HEK293 (cell line): Measurements from ENCODE around the gene ATP6V0A1.

Source experiments
- CTCF ChIA-PET: fragments of 350-600 bp; formaldehyde crosslinking; extraction: SDS; loops from one replicate; lab custom pipeline; 2021; ENCODE audit warnings: antibody characterized with exemption; lab: Yijun Ruan, JAX
- POLR2A ChIA-PET: fragments of 300-600 bp; formaldehyde crosslinking; extraction: SDS; loops from one replicate; lab custom pipeline; 2020; ENCODE audit warnings: antibody characterized with exemption, inconsistent platforms; lab: Yijun Ruan, JAX
- H3K27ac ChIP-seq: fragments of 200-500 bp; sonication (Bioruptor generic); 2 replicates; pipeline ENCODE4 v1.5.1; 2014; ENCODE audit warnings: low read depth, low read length, control low read depth, inconsistent platforms; ENCODE audit errors: extremely low read depth
- H3K36me3 ChIP-seq, 2 experiments: fragments of 200-500 bp in 1 of 2; sonication (Bioruptor generic) in 1 of 2; 1 replicate in 1 of 2; 2 replicates in 1 of 2; pipeline ENCODE4 v1.5.1; 2014 to 2017; ENCODE audit warnings: inconsistent platforms in 2 of 2, low read length in 2 of 2; ENCODE audit not compliant: control insufficient read depth in 2 of 2, insufficient read depth in 1 of 2
- H3K4me1 ChIP-seq: fragments of 200-500 bp; sonication (Bioruptor generic); 2 replicates; pipeline ENCODE4 v1.5.1; 2014; ENCODE audit warnings: mild to moderate bottlenecking, low read length, inconsistent platforms; ENCODE audit not compliant: control insufficient read depth, insufficient read depth
- H3K4me3 ChIP-seq: 2 replicates; pipeline ENCODE4 v1.5.1; 2011; ENCODE audit warnings: low read depth, mild to moderate bottlenecking, control low read depth, low read length, moderate library complexity
- H3K9me3 ChIP-seq: fragments of 200-500 bp; sonication (Bioruptor generic); 2 replicates; pipeline ENCODE4 v1.5.1; 2014; ENCODE audit warnings: low read depth, low read length, inconsistent platforms; ENCODE audit not compliant: control insufficient read depth, insufficient read depth
- HOXA7 ChIP-seq: sonication (generic); formaldehyde crosslinking; IDR thresholded peaks from 2 replicates; pipeline ENCODE4 v1.8.1; 2022; ENCODE audit warnings: missing genetic modification reagents, borderline replicate concordance
- HOXD13 ChIP-seq: sonication (generic); formaldehyde crosslinking; IDR thresholded peaks from 2 replicates; pipeline ENCODE4 v1.8.0; 2022; ENCODE audit warnings: missing genetic modification reagents, borderline replicate concordance
- PRDM1 ChIP-seq: fragments of 450-650 bp; formaldehyde crosslinking; IDR thresholded peaks from 2 replicates; pipeline ENCODE4; 2016; ENCODE audit warnings: missing biosample characterization, missing genetic modification characterization
- SP3 ChIP-seq: fragments of 450-650 bp; formaldehyde crosslinking; IDR thresholded peaks from 2 replicates; pipeline ENCODE4 v1.5.1; 2016; ENCODE audit warnings: missing biosample characterization, missing genetic modification characterization
- SP7 ChIP-seq: fragments of 450-650 bp; formaldehyde crosslinking; IDR thresholded peaks from 2 replicates; pipeline ENCODE4 v1.5.1; 2016; ENCODE audit warnings: missing biosample characterization, missing genetic modification characterization
- TRIM28 ChIP-seq: IDR thresholded peaks from 2 replicates; pipeline ENCODE4 v1.6.1; 2011; ENCODE audit warnings: low read length, control low read depth, borderline replicate concordance
- ZFP69B ChIP-seq: fragments of 450-650 bp; formaldehyde crosslinking; IDR thresholded peaks from 2 replicates; pipeline ENCODE4 v1.5.1; 2016; ENCODE audit warnings: missing biosample characterization, missing genetic modification characterization
- ZNF114 ChIP-seq: fragments of 450-650 bp; formaldehyde crosslinking; IDR thresholded peaks from 2 replicates; pipeline ENCODE4 v1.5.0; 2017; ENCODE audit warnings: missing biosample characterization, missing genetic modification characterization
- ZNF202 ChIP-seq: fragments of 450-650 bp; formaldehyde crosslinking; IDR thresholded peaks from 2 replicates; pipeline ENCODE4 v1.5.1; 2016; ENCODE audit warnings: missing biosample characterization, missing genetic modification characterization, borderline replicate concordance
- ZNF221 ChIP-seq: fragments of 450-650 bp; formaldehyde crosslinking; IDR thresholded peaks from 2 replicates; pipeline ENCODE4 v1.5.1; 2017; ENCODE audit warnings: missing biosample characterization, missing genetic modification characterization, borderline replicate concordance
- ZNF248 ChIP-seq: fragments of 450-650 bp; formaldehyde crosslinking; IDR thresholded peaks from 2 replicates; pipeline ENCODE4 v1.5.1; 2017; ENCODE audit warnings: missing biosample characterization, missing genetic modification characterization
- ZNF426 ChIP-seq: fragments of 450-650 bp; formaldehyde crosslinking; IDR thresholded peaks from 2 replicates; pipeline ENCODE4 v1.5.1; 2017; ENCODE audit warnings: missing biosample characterization, missing genetic modification characterization, mild to moderate bottlenecking, inconsistent platforms, moderate library complexity
- ZNF571 ChIP-seq: fragments of 450-650 bp; formaldehyde crosslinking; IDR thresholded peaks from 2 replicates; pipeline ENCODE4 v1.5.0; 2017; ENCODE audit warnings: missing biosample characterization, missing genetic modification characterization
- ZNF600 ChIP-seq: fragments of 450-650 bp; formaldehyde crosslinking; IDR thresholded peaks from 2 replicates; pipeline ENCODE4 v1.5.1; 2016; ENCODE audit warnings: missing biosample characterization, missing genetic modification characterization
- ZNF623 ChIP-seq: fragments of 450-650 bp; formaldehyde crosslinking; IDR thresholded peaks from 2 replicates; pipeline ENCODE4 v1.5.1; 2016; ENCODE audit warnings: missing biosample characterization, missing genetic modification characterization
- ZNF658 ChIP-seq: fragments of 450-650 bp; formaldehyde crosslinking; IDR thresholded peaks from 2 replicates; pipeline ENCODE4; 2016; ENCODE audit warnings: missing biosample characterization, missing genetic modification characterization
- ZNF660 ChIP-seq: fragments of 450-650 bp; IDR thresholded peaks from 2 replicates; pipeline ENCODE4 v1.5.1; 2018; ENCODE audit warnings: missing biosample characterization, mild to moderate bottlenecking, missing genetic modification characterization
- ZNF768 ChIP-seq: fragments of 450-650 bp; formaldehyde crosslinking; IDR thresholded peaks from 2 replicates; pipeline ENCODE4 v1.5.1; 2018; ENCODE audit warnings: missing biosample characterization, mild to moderate bottlenecking, missing genetic modification characterization
- ZNF777 ChIP-seq: fragments of 450-650 bp; formaldehyde crosslinking; IDR thresholded peaks from 2 replicates; pipeline ENCODE4 v1.5.1; 2017; ENCODE audit warnings: missing biosample characterization, missing genetic modification characterization, borderline replicate concordance
- ZSCAN23 ChIP-seq: fragments of 450-650 bp; formaldehyde crosslinking; IDR thresholded peaks from 2 replicates; pipeline ENCODE4 v1.5.1; 2016; ENCODE audit warnings: missing biosample characterization, missing genetic modification characterization
- ZSCAN30 ChIP-seq: fragments of 450-650 bp; IDR thresholded peaks from 2 replicates; pipeline ENCODE4 v1.5.1; 2018; ENCODE audit warnings: missing biosample characterization, mild to moderate bottlenecking, missing genetic modification characterization, moderate library complexity
- TF ChIP-seq, protein P1 (sequence below): fragments of 450-650 bp; formaldehyde crosslinking; IDR thresholded peaks from 2 replicates; pipeline ENCODE4 v1.5.1; 2017; ENCODE audit warnings: missing biosample characterization, missing genetic modification characterization
- TF ChIP-seq, protein P2 (sequence below): sonication (generic); formaldehyde crosslinking; IDR thresholded peaks from 2 replicates; pipeline ENCODE4 v1.8.1; 2022; ENCODE audit warnings: mild to moderate bottlenecking, moderate library complexity, missing genetic modification reagents
- TF ChIP-seq, protein P3 (sequence below): fragments of 450-650 bp; formaldehyde crosslinking; IDR thresholded peaks from 2 replicates; pipeline ENCODE4 v1.5.1; 2017; ENCODE audit warnings: missing biosample characterization, missing genetic modification characterization
- TF ChIP-seq, protein P4 (sequence below): fragments of 450-650 bp; formaldehyde crosslinking; IDR thresholded peaks from 2 replicates; pipeline ENCODE4 v1.5.1; 2016; ENCODE audit warnings: missing biosample characterization, missing genetic modification characterization

The ATP6V0A1 gene

DNA sequence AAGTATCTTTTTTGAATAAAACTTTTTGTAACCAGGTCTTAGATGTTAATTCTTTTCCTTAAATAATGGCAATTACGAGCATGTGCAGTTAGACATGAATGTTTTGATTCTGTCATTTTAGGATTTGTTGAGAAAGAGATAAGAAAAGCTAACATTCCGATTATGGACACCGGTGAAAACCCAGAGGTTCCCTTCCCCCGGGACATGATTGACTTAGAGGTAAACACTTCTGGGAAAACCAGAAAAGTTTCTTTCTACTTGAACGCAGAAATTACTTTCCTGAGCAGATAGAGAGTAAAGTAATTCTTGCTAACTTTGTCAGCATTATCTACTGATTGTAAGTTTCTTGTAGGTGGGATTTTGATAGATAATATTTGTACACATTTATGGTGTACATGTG lies 9.2 kb downstream of the ATP6V0A1 start:
- Histone ChIP-seq H3K36me3 (peaks cover 75 to 79% of the 10 kb centered on the region in 2 experiments), H3K4me1 (peaks cover 2% of the 10 kb centered on the region; the same call in 1 of the 2 replicates), H3K27ac (no peak overlapping the region), H3K9me3 (no peaks in the 10 kb centered on the region)
- POLR2A ChIA-PET: no interaction called here
- CTCF ChIA-PET: interaction anchor here (0.5 to 2.6 kb wide), 5 partner anchors 8 to 616 kb away, joined by 3 to 12 read pairs (median 3); no protein-coding TSS in a partner anchor
- TF ChIP-seq, protein P1, sequence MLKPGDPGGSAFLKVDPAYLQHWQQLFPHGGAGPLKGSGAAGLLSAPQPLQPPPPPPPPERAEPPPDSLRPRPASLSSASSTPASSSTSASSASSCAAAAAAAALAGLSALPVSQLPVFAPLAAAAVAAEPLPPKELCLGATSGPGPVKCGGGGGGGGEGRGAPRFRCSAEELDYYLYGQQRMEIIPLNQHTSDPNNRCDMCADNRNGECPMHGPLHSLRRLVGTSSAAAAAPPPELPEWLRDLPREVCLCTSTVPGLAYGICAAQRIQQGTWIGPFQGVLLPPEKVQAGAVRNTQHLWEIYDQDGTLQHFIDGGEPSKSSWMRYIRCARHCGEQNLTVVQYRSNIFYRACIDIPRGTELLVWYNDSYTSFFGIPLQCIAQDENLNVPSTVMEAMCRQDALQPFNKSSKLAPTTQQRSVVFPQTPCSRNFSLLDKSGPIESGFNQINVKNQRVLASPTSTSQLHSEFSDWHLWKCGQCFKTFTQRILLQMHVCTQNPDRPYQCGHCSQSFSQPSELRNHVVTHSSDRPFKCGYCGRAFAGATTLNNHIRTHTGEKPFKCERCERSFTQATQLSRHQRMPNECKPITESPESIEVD (tag by site-specific recombination): no peak
- no peak for TF ChIP-seq ZNF202
- TF ChIP-seq PRDM1: no peak
- TF ChIP-seq ZNF777 (tag by site-specific recombination): no peak
- TF ChIP-seq ZNF600: no peak
- no peak for TF ChIP-seq ZNF248 (tag by site-specific recombination)
- no peak for TF ChIP-seq ZNF658
- TF ChIP-seq, protein P2, sequence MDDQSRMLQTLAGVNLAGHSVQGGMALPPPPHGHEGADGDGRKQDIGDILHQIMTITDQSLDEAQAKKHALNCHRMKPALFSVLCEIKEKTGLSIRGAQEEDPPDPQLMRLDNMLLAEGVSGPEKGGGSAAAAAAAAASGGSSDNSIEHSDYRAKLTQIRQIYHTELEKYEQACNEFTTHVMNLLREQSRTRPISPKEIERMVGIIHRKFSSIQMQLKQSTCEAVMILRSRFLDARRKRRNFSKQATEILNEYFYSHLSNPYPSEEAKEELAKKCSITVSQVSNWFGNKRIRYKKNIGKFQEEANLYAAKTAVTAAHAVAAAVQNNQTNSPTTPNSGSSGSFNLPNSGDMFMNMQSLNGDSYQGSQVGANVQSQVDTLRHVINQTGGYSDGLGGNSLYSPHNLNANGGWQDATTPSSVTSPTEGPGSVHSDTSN: no peak
- TF ChIP-seq, all 188 proteins: peak for 0
- H3K4me3 ChIP-seq: no peak overlapping the region

DNA sequence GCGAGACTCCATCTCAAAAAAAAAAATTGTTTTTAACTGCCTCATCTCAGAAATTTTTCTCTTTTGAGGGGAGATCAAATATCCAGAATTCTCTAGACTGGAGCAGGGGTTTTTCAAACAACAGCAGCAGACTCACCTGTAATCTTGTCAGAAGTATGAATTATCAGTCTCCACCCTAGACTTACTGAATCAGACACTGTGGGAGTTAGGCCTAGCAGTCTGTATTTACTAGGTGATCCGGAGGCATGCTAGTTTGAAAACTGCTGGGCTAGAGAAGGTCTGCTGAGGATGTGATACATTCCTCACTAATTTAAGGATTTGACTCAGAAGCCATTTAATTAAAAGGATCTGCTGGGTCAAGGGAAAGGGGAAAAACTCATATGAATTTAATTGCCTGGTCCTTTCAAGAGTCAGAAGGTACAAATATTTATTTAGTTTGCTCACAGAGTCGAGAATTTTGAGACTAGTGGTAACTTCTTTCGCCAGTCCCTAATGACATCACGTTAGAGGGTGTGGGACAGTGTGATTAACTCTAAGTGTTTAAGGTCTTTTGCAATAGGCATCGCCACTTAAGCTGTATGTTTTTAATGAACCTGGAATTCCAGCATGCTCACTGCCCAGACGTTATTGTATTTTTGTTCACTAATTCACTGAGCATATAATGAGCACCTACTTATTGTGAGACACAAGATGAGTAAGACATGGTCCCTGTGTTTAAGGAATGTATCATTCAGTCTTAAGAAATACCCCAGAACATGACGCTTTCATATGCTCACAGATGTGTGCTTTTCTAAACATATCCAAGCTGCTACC lies 14.2 kb downstream of the ATP6V0A1 start:
- H3K36me3 ChIP-seq: peaks cover 80 to 86% of the 10 kb centered on the region in 2 experiments
- POLR2A ChIA-PET: no interaction called here
- no peak overlapping the region for H3K4me3 ChIP-seq
- no peak overlapping the region for H3K27ac ChIP-seq
- no peaks in the 10 kb centered on the region for H3K4me1 ChIP-seq
- CTCF ChIA-PET: interaction anchor here (0.6 to 1.6 kb wide), 8 partner anchors 10 to 371 kb away, joined by 3 to 5 read pairs (median 3); partner anchors contain the start of genes AOC2 and CAVIN1
- no peaks in the 10 kb centered on the region for H3K9me3 ChIP-seq
- no peak for TF ChIP-seq ZNF768 (tag by site-specific recombination)
- TF ChIP-seq ZNF426 (tag by site-specific recombination): no peak
- no peak for TF ChIP-seq ZNF202
- no peak for TF ChIP-seq ZNF571
- no peak for TF ChIP-seq SP3
- no peak for TF ChIP-seq HOXA7 (CRISPR knock-in tag)
- no peak for TF ChIP-seq TRIM28
- peak; percentile 67; the same call in 1 of the 2 replicates for TF ChIP-seq SP7
- no peak for TF ChIP-seq ZSCAN23 (tag by site-specific recombination)
- TF ChIP-seq ZNF623 (tag by site-specific recombination): no peak
- TF ChIP-seq, protein P3, sequence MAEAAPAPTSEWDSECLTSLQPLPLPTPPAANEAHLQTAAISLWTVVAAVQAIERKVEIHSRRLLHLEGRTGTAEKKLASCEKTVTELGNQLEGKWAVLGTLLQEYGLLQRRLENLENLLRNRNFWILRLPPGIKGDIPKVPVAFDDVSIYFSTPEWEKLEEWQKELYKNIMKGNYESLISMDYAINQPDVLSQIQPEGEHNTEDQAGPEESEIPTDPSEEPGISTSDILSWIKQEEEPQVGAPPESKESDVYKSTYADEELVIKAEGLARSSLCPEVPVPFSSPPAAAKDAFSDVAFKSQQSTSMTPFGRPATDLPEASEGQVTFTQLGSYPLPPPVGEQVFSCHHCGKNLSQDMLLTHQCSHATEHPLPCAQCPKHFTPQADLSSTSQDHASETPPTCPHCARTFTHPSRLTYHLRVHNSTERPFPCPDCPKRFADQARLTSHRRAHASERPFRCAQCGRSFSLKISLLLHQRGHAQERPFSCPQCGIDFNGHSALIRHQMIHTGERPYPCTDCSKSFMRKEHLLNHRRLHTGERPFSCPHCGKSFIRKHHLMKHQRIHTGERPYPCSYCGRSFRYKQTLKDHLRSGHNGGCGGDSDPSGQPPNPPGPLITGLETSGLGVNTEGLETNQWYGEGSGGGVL (tag by site-specific recombination): no peak
- no peak for TF ChIP-seq ZNF221 (tag by site-specific recombination)
- TF ChIP-seq ZFP69B (tag by site-specific recombination): no peak
- TF ChIP-seq ZSCAN30 (tag by site-specific recombination): no peak
- TF ChIP-seq, protein P4, sequence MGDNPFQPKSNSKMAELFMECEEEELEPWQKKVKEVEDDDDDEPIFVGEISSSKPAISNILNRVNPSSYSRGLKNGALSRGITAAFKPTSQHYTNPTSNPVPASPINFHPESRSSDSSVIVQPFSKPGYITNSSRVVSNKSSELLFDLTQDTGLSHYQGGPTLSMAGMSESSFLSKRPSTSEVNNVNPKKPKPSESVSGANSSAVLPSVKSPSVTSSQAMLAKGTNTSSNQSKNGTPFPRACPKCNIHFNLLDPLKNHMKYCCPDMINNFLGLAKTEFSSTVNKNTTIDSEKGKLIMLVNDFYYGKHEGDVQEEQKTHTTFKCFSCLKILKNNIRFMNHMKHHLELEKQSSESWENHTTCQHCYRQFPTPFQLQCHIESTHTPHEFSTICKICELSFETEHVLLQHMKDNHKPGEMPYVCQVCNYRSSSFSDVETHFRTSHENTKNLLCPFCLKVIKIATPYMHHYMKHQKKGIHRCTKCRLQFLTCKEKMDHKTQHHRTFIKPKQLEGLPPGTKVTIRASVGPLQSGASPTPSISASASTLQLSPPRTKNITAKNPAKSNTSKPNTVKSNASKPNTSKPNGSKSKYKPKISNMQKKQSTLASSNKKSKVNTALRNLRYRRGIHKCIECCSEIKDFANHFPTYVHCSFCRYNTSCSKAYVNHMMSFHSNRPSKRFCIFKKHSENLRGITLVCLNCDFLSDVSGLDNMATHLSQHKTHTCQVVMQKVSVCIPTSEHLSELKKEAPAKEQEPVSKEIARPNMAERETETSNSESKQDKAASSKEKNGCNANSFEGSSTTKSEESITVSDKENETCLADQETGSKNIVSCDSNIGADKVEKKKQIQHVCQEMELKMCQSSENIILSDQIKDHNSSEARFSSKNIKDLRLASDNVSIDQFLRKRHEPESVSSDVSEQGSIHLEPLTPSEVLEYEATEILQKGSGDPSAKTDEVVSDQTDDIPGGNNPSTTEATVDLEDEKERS: no peak
- TF ChIP-seq, protein P1 (tag by site-specific recombination): peak; percentile 70
- TF ChIP-seq ZNF660: no peak
- TF ChIP-seq HOXD13 (CRISPR knock-in tag): no peak
- TF ChIP-seq ZNF114 (tag by site-specific recombination): no peak
